A549 treated with DMSO at 1 μM for 4 hours (cell line): ENCODE data around the gene C6orf136. TPM values are rescaled to one million over a fixed set of nuclear protein-coding genes. Genes with fewer than 3 reads are reported as not detected.

Experiments
- total RNA-seq: library from RNA; stranded (reverse); fragments of 200-300 nt; extraction: Qiagen RNA extraction; gene quantifications from 5 replicates; pipeline ENCODE4 v1.2.3, GENCODE V29; 2022; ENCODE audit warnings: low read depth

The C6orf136 gene, protein sequence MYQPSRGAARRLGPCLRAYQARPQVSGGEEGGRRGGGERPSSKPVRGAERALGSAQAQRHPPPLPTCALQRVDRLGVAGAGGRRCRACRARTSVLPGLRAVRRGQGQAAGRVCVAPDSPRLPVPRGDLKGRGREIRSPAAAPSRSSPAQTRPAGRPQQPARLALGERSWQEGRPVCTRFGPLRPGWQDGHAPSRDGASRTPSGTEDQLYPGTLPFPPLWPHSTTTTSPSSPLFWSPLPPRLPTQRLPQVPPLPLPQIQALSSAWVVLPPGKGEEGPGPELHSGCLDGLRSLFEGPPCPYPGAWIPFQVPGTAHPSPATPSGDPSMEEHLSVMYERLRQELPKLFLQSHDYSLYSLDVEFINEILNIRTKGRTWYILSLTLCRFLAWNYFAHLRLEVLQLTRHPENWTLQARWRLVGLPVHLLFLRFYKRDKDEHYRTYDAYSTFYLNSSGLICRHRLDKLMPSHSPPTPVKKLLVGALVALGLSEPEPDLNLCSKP
- total RNA-seq: 9.6 to 14.3 TPM (median 13.5 TPM) in 5 replicates

GRCh38 chr6:30646450-30647241 is at the start of gene C6orf136:
C6orf136 (plus strand) TSS chr6:30647133; CDS start chr6:30647232, 99 bp downstream.

GRCh38 chr6:30616811-30617564 is 29.9 kb upstream of the C6orf136 start, which contains the start of gene PPP1R10:
PPP1R10 (minus strand) TSS chr6:30617243; CDS start chr6:30609944, 7,299 bp downstream.

GRCh38 chr6:30617565-30618269 is 29.2 kb upstream of the C6orf136 start, which contains the start of gene MRPS18B:
MRPS18B (plus strand) TSS chr6:30617840; CDS start chr6:30617866, 26 bp downstream.

DNA sequence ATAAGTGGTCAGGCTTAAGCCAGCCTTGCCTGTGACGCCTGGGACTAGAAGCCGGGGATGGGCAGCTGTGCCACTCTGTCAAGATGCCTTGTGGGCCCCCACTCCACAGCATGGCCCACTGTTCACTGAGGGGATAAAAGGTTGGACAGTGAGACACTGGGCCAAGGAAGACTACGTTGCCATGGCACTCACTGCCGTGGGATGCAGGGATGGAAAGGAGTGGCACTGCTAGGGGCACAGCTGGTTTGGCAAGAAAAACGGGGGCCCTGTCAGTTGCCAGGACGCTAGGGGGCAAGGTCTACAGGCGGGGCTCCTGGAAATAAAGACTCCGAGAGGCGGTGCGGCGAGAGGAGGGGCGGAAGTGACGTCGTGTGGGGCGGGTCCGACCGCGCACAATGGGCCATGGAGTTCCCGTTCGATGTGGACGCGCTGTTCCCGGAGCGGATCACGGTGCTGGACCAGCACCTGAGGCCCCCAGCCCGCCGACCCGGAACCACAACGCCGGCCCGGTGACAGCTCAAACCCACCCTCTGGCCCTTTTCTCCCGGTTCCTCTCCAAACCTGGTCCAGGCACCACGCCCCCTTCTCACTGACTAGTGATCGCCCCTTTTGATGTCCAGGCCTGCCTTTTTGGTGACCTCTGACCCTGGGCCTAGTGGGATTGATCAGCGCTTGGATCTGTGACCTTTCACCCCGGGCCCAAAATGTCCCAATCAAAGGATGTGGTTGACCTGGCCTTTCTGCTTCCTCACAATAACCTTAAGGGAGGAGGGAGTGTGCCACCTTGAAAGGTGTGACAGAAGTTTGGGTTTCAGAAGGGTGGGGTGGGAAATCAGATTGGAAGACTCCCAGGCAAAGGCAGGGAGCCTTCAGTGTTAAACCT is 20.2 kb upstream of the C6orf136 start, which contains the start of gene ATAT1:
ATAT1 (plus strand) TSS at position 391 of the 883 bp plus-strand sequence.

GRCh38 chr6:30672445-30673253 is 25.7 kb downstream of the C6orf136 start, which contains the start of gene DHX16:
DHX16 (minus strand) TSS chr6:30673006; CDS start chr6:30672841, 165 bp downstream.

GRCh38 chr6:30686009-30686907 is 39.3 kb downstream of the C6orf136 start, which contains the start of gene PPP1R18:
PPP1R18 (minus strand) TSS chr6:30686645; CDS start chr6:30686018, 627 bp downstream.

DNA sequence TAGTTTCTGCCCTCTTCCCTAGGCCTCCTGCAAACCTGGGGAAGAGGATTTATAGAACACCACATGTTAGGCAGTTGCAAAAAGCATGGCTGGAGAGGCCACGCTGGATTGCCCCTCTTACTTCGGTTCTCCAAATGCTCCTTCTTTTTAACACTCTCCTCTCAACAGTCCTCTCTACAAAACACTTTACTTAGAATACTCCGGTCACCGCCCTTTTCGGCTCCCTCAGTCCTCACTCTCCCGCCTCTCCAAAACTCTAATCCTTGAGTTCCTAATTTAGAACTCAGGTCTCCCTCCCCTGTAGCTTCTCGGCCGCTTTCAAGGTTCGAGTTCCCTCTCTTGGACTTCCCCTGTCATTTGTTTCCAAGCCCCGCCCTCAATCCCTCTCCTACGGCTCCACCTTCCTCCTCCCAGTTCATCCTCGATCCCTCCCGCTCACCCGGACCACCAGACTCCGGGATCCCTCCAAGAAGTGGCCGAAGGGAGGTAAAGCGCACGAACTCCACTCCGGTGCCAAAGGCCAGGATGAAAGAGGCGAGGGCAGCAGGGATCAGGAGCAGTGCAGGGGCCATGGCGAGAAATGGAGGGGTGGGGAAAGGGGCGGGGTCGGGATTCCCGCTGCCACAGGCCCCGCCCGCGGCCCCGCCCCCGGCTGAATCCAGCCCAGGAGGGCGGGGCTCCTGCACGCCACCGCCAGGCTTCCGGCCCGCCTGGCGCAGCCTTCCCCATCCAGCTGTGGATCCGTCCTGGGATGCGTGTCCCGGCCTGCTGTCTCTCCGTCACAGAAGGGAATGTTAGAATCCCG is 43.7 kb downstream of the C6orf136 start, which contains the start of gene NRM:
NRM (minus strand) TSS at position 582 of the 805 bp plus-strand sequence; CDS start at position 572, 10 bp downstream.

Other genes with a start within 250 kb of the C6orf136 start
- gene HLA-E, start 157.6 kb upstream of the C6orf136 start, total RNA-seq: 60.5 to 68.3 TPM (median 64.0 TPM) in 5 replicates
- 29.4 to 36.9 TPM (median 34.2 TPM) in 5 replicates for gene GNL1, start 90.6 kb upstream of the C6orf136 start, total RNA-seq
- gene PRR3, start 89.8 kb upstream of the C6orf136 start, total RNA-seq: 15.0 to 17.8 TPM (median 15.5 TPM) in 5 replicates
- gene ABCF1, start 75.7 kb upstream of the C6orf136 start, total RNA-seq: 54.6 to 59.1 TPM (median 55.0 TPM) in 5 replicates
- gene PPP1R10, start 29.9 kb upstream of the C6orf136 start, total RNA-seq: 26.5 to 49.4 TPM (median 34.1 TPM) in 5 replicates
- gene MRPS18B, start 29.3 kb upstream of the C6orf136 start, total RNA-seq: 69.1 to 95.9 TPM (median 73.8 TPM) in 5 replicates
- 5.1 to 6.7 TPM (median 6.0 TPM) in 5 replicates for gene ATAT1, start 20.3 kb upstream of the C6orf136 start, total RNA-seq
- 24.8 to 29.7 TPM (median 29.0 TPM) in 5 replicates for gene DHX16, start 25.9 kb downstream of the C6orf136 start, total RNA-seq
- 45.9 to 52.5 TPM (median 47.2 TPM) in 5 replicates for gene PPP1R18, start 39.5 kb downstream of the C6orf136 start, total RNA-seq
- gene NRM, start 43.9 kb downstream of the C6orf136 start, total RNA-seq: 24.4 to 30.4 TPM (median 27.2 TPM) in 5 replicates
- gene MDC1, start 70.1 kb downstream of the C6orf136 start, total RNA-seq: 14.9 to 23.1 TPM (median 18.3 TPM) in 5 replicates
- 879 to 1,021 TPM (median 905 TPM) in 5 replicates for gene TUBB, start 73.2 kb downstream of the C6orf136 start, total RNA-seq
- 81.4 to 94.3 TPM (median 88.8 TPM) in 5 replicates for gene FLOT1, start 95.6 kb downstream of the C6orf136 start, total RNA-seq
- 129 to 154 TPM (median 152 TPM) in 5 replicates for gene IER3, start 97.4 kb downstream of the C6orf136 start, total RNA-seq
- 47.7 to 53.6 TPM (median 49.4 TPM) in 5 replicates for gene DDR1, start 237.4 kb downstream of the C6orf136 start, total RNA-seq